Bronchial epithelial cell (primary cell): ENCODE data around the gene PPM1L. TPM values are rescaled to one million over a fixed set of nuclear protein-coding genes. Genes with fewer than 3 reads are reported as not detected.

Source experiments
- DNase-seq: peaks from one replicate; pipeline ENCODE4 v3.0.0-alpha.2; 2010; ENCODE audit warnings: low read depth
- FAIRE-seq: peaks from 2 replicates; lab custom pipeline; 2011; peaks lifted over from hg19 to GRCh38; lab: Jason Lieb, UNC
- H3K27me3 ChIP-seq: 2 replicates; pipeline ENCODE4 v1.5.1; 2011; ENCODE audit warnings: low read length; ENCODE audit not compliant: control insufficient read depth, insufficient read depth
- H3K36me3 ChIP-seq: 2 replicates; pipeline ENCODE4 v1.5.1; 2011; ENCODE audit warnings: low read length; ENCODE audit not compliant: control insufficient read depth, insufficient read depth
- H3K4me3 ChIP-seq: 2 replicates; pipeline ENCODE4 v1.5.1; 2011; ENCODE audit warnings: mild to moderate bottlenecking, low read depth, low read length, control low read depth
- CTCF ChIP-seq: IDR thresholded peaks from 2 replicates; pipeline ENCODE4 v1.5.1; 2011; ENCODE audit warnings: mild to moderate bottlenecking, moderate library complexity, low read length, control low read depth, inconsistent platforms; ENCODE audit not compliant: insufficient read depth, severe bottlenecking
- total RNA-seq: library from RNA; depleted of rRNA; stranded (reverse); fragments of >200 nt; gene quantifications from 2 replicates; pipeline ENCODE4 v1.2.1, GENCODE V29; 2014

Gene PPM1L
- total RNA-seq, 1 donor from 2014 or later, result 3.2 TPM

GRCh38 chr3:160779040-160779439, 23.0 kb downstream of the PPM1L start:
- FAIRE-seq (no peak), DNase-seq (no peak)
- H3K36me3 ChIP-seq, result no peaks in the 10 kb centered on the region
- no peaks in the 10 kb centered on the region for H3K27me3 ChIP-seq
- no peak overlapping the region for H3K4me3 ChIP-seq
- no peak for TF ChIP-seq CTCF

- TF ChIP-seq CTCF, result no peak
- Histone ChIP-seq H3K4me3 (no peak overlapping the region), H3K27me3 (no peaks in the 10 kb centered on the region), H3K36me3 (no peaks in the 10 kb centered on the region)
- DNase-seq (no peak), FAIRE-seq (no peak)
These were observed 24.2 kb downstream of the PPM1L start for GRCh38 chr3:160780245-160780644.

GRCh38 chr3:160781402-160781801, 25.4 kb downstream of the PPM1L start:
- H3K36me3 ChIP-seq, result no peaks in the 10 kb centered on the region
- no peak for DNase-seq

DNA sequence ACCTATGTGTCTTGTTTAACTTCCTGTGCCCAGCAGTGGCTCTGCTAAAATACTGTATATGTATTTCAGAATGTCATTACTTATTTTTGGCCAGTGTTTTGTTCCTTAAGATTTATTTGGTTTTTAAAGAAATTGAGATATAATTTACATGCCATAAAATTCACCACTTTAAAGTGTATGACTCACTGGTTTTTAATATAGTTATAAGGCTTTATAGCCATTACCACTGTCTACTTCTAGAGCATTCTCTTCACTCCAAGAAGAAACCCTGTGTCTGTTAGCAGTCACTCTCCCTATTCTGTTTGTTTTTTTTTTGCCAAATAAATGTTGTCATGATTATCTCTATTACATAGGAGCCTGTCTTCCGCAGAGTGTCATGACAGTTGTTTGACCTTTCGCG, 25.8 kb downstream of the PPM1L start:
- no peak for FAIRE-seq
- no peak for TF ChIP-seq CTCF
- DNase-seq, result no peak
- no peaks in the 10 kb centered on the region for H3K36me3 ChIP-seq
- no peaks in the 10 kb centered on the region for H3K27me3 ChIP-seq
- no peak overlapping the region for H3K4me3 ChIP-seq

More at GRCh38 chr3:160781402-160781801, 25.4 kb downstream of the PPM1L start:
- FAIRE-seq, result no peak
- no peaks in the 10 kb centered on the region for H3K27me3 ChIP-seq
- H3K4me3 ChIP-seq, result no peak overlapping the region
- no peak for TF ChIP-seq CTCF

DNA sequence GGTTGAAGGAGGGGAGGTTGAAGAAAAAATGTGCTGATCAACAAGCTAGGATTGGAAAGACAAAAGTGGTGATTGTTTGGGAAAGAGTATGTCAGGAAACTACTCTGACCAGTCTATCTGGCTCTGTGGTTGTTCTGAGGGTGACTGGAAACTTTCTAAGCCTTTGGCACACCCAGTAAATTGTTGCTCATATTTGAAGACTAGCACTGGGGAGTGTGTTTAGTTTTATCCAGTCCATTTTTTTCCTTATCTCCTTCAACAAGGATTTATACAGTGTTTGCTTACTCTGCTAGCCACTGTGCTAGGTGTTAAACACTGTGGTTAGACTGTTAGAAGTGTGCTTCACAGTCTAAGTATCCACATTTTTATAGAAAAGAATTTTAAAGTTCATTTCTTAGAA, 28.8 kb downstream of the PPM1L start:
- H3K36me3 ChIP-seq, result no peaks in the 10 kb centered on the region
- H3K27me3 ChIP-seq, result no peaks in the 10 kb centered on the region
- no peak for TF ChIP-seq CTCF
- FAIRE-seq, result no peak
- DNase-seq, result peak; percentile 54
- H3K4me3 ChIP-seq, result no peak overlapping the region

GRCh38 chr3:160790726-160791125, 34.7 kb downstream of the PPM1L start:
- DNase-seq (no peak), FAIRE-seq (no peak)
- no peak for TF ChIP-seq CTCF
- Histone ChIP-seq H3K4me3 (no peak overlapping the region), H3K36me3 (no peaks in the 10 kb centered on the region), H3K27me3 (no peaks in the 10 kb centered on the region)
